MCF 10A (cell line): ENCODE data around the gene MDC1. TPM values are rescaled to one million over a fixed set of nuclear protein-coding genes. Genes with fewer than 3 reads are reported as not detected.

Experiments used
- BruUV-seq: library from RNA; stranded (reverse); fragments of 400-500 nt; replicated peaks from 2 replicates; lab custom pipeline; 2021; lab: Mats Ljungman, UMichigan
- CTCF ChIA-PET: fragments of 300-600 bp; sonication (Branson Sonifier 250); formaldehyde crosslinking; extraction: SDS; loops from one replicate; lab custom pipeline; 2021; ENCODE audit warnings: antibody characterized with exemption, inconsistent platforms; lab: Yijun Ruan, JAX
- POLR2A ChIA-PET: fragments of 300-600, 350-650 bp; sonication (Branson Sonifier 250); formaldehyde crosslinking; extraction: SDS; loops from one replicate; lab custom pipeline; 2020; ENCODE audit warnings: antibody characterized with exemption, inconsistent platforms; lab: Yijun Ruan, JAX
- DNase-seq: peaks from one replicate; pipeline ENCODE4 v3.0.0-alpha.2; 2018; ENCODE audit not compliant: unreplicated experiment
- H3K27ac Mint-ChIP-seq: one replicate; pipeline ENCODE4 v1.8.0; 2022; ENCODE audit warnings: mild to moderate bottlenecking, low read depth, mixed read lengths; ENCODE audit not compliant: unreplicated experiment
- H3K27me3 Mint-ChIP-seq: one replicate; pipeline ENCODE4 v1.8.0; 2022; ENCODE audit warnings: mixed read lengths; ENCODE audit not compliant: insufficient read depth, unreplicated experiment
- H3K36me3 Mint-ChIP-seq: one replicate; pipeline ENCODE4 v1.8.0; 2022; ENCODE audit warnings: mild to moderate bottlenecking, moderate library complexity, mixed read lengths; ENCODE audit not compliant: insufficient read depth, unreplicated experiment
- H3K4me1 Mint-ChIP-seq: one replicate; pipeline ENCODE4 v1.8.0; 2022; ENCODE audit warnings: mixed read lengths; ENCODE audit not compliant: insufficient read depth, unreplicated experiment
- H3K4me3 Mint-ChIP-seq: one replicate; pipeline ENCODE4 v1.8.0; 2022; ENCODE audit warnings: mild to moderate bottlenecking, moderate library complexity, mixed read lengths; ENCODE audit not compliant: unreplicated experiment
- H3K9me3 Mint-ChIP-seq: one replicate; pipeline ENCODE4 v1.8.0; 2022; ENCODE audit warnings: mixed read lengths; ENCODE audit not compliant: unreplicated experiment
- intact Hi-C: fragments of 100-400 bp; cut with micrococcal nuclease; formaldehyde crosslinking; loops from 2 replicates; pipeline ENCODE4 v1.14.1; 2022
- total RNA-seq: library from RNA; stranded (reverse); gene quantifications from 2 replicates; pipeline ENCODE4 v1.2.3, GENCODE V29; 2022
- TF ChIP-seq, protein P1 (sequence below): fragments of 200-600 bp; IDR thresholded peaks from one replicate; pipeline ENCODE4 v1.8.0; 2022; ENCODE audit warnings: antibody characterized with exemption, mild to moderate bottlenecking; ENCODE audit not compliant: unreplicated experiment

MDC1 gene
- total RNA-seq, 1 experiment from 2014 or later: 50.6 TPM

DNA sequence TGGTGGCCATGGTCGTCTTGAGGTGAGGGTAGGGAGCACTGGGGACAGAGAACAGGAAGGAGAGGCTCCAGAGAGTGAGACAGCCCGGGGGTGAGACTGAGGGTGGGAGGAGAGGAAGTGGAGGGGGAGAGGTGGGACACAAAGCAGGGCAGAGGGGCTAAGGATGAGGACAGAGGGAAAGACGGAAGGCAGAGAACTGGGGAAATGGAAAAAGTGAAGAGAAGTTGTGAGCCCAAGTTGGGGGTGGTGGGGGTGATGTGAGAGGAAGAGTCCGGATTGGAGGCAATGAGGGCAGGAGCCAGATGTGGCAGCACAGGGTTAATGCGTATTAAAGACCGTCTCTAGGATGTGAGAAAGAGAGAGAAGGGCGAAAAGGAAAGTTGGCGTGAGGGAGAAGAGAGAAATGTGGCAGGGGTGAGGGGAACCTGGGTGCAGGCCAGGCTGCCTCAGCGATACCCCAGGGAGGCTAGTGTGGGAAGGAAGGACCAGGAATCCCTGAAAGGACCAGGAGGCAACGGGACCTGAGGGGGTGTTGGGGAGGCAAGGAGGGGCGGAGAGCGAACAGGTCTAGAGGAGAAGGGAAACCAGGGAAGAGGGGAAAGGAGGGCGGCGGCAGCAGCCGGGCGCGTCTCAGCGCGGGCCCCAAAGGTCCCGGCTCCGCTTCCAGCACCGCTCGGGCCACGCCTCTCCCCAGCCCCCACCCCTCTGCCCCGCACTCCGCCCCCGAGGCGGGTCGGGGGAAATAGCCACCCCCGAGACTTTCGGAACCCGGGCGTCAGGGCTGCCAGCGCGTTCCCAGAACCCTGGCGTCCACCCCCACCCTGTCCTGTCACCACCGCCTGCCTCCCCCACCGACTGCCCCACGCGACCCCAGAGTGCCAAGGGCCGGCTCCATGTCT, 30.8 kb downstream of the MDC1 start, which contains the start of gene PPP1R18:
PPP1R18 (minus strand) TSS at position 637 of the 899 bp plus-strand sequence; CDS start at position 10, 627 bp downstream.
- TSS peak; percentile 30 for BruUV-seq
- DNase-seq: peak; percentile 74
- H3K27ac Mint-ChIP-seq: peak within 1 kb of the TSS; percentile 80
- ChIA-PET CTCF (interaction anchor here (0.7 to 17.5 kb wide), 4 partner anchors 10 to 54 kb away, joined by 3 to 537 read pairs (median 5); partner anchors contain the start of genes MDC1 and TUBB), POLR2A (interaction anchor here (0.6 to 6.5 kb wide), 12 partner anchors 13 to 425 kb away, joined by 3 to 251 read pairs (median 4); partner anchors contain the start of genes DDR1, DHX16, MDC1 and TUBB)
- no peaks in the 10 kb centered on the region for H3K9me3 Mint-ChIP-seq
- TF ChIP-seq, protein P1, sequence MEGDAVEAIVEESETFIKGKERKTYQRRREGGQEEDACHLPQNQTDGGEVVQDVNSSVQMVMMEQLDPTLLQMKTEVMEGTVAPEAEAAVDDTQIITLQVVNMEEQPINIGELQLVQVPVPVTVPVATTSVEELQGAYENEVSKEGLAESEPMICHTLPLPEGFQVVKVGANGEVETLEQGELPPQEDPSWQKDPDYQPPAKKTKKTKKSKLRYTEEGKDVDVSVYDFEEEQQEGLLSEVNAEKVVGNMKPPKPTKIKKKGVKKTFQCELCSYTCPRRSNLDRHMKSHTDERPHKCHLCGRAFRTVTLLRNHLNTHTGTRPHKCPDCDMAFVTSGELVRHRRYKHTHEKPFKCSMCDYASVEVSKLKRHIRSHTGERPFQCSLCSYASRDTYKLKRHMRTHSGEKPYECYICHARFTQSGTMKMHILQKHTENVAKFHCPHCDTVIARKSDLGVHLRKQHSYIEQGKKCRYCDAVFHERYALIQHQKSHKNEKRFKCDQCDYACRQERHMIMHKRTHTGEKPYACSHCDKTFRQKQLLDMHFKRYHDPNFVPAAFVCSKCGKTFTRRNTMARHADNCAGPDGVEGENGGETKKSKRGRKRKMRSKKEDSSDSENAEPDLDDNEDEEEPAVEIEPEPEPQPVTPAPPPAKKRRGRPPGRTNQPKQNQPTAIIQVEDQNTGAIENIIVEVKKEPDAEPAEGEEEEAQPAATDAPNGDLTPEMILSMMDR: no peak
- peak within 1 kb of the TSS; percentile 94 for H3K4me3 Mint-ChIP-seq
- no peaks in the 10 kb centered on the region for H3K27me3 Mint-ChIP-seq
- intact Hi-C loops: loop anchor here (1.0 to 5.0 kb wide), 3 partner anchors 31 to 191 kb away; partner anchors contain the start of gene MDC1
- H3K36me3 Mint-ChIP-seq: peaks cover 27% of the 10 kb centered on the region
- peaks cover 71% of the 10 kb centered on the region for H3K4me1 Mint-ChIP-seq

DNA sequence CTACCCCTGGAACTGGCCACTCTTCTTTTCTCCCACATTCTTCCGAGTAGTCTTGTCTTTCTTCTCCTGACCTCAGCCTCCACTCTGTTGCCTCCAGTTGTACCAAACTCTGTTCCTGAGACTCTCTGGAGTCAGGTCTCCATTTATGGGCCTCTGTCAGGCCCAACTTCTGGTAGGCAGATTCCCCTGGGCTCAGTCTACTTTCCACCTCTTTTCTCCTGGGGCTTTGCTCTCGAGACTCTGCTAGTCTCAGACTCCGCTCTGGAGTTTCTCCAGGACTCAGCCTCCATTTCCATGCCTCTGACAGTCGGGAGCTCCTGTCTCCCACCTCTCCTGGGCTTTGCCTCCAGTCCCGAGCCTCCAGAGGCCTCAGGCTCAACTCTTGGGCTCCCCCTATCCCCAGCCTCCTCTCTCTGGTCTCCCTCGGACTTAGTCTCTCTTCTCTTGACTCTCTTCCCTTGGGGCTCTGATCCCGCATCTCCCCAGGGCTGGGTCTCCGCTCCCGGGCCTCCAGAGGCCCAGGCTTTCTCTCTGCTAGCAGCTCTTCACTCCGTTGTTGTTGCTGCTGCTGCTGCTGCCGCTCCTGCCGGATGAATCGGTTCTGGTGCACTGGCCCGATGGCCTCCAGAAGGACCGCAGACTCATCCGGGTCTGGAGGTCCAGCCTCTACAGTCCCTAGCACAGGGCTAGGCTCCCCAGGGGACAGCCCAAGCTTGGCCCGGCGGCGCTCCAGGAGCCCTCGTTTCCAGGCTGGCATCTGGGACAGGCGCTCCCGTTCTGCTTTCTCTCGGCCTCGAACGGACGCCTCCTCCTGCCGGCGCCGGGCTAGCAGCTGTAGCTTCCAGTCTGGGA, 31.7 kb downstream of the MDC1 start:
- peak overlapping the region; percentile 80 for H3K27ac Mint-ChIP-seq
- ChIA-PET POLR2A (interaction anchor here (0.6 to 6.5 kb wide), 16 partner anchors 10 to 425 kb away, joined by 3 to 251 read pairs (median 4); partner anchors contain the start of genes DDR1, DHX16, MDC1 and MRPS18B), CTCF (interaction anchor here (0.6 to 17.5 kb wide), 8 partner anchors 10 to 221 kb away, joined by 3 to 537 read pairs (median 4); partner anchors contain the start of genes MDC1 and TUBB)
- H3K4me3 Mint-ChIP-seq: peak overlapping the region; percentile 94
- H3K36me3 Mint-ChIP-seq: peaks cover 36% of the 10 kb centered on the region
- no TSS peak for BruUV-seq
- no peaks in the 10 kb centered on the region for H3K9me3 Mint-ChIP-seq
- H3K27me3 Mint-ChIP-seq: no peaks in the 10 kb centered on the region
- peak; percentile 56 for DNase-seq
- intact Hi-C loops: loop anchor here (1.0 to 5.0 kb wide), 3 partner anchors 32 to 191 kb away; partner anchors contain the start of gene MDC1
- peaks cover 71% of the 10 kb centered on the region for H3K4me1 Mint-ChIP-seq
- TF ChIP-seq, protein P1: peak; percentile 19

DNA sequence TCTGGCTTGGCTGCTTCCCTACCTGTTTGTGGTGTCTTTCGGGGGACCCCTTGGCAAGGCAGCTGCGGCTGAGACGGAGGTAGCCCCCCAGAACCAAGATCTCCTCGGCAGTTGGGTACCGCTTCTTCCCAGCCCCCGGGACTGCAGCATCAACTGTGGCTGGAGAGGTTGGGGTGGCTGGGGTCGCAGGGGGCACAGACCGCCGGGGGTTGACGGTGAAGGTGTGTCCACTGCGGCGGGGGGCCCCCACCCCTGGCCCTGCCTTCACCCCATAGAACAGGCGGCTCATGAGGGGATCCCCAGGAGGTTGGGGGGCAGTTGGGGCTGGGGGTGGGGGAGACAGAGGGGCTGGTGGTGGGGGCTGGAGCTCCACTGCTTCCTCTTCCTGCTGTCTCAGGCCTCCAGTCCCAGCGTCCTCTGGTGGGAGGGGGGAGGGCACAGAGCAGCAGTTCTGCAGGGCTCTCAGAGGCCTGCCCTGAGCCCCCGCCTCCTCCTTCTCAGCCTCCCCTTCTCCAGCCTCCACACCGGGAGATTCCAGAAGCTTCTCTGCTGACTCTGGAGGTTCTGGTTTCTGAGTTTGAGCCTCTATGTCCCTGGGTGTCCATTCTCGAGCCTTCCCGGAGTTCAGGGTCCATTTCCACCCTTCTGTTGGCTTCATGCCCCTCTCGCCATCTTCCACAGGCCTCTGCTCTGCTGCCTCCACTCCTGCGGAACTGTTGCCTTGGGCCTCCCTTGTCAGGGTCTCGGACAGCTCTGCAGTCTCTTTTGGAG, 32.5 kb downstream of the MDC1 start:
- intact Hi-C loops: loop anchor here (5.0 kb wide), 1 partner anchor 138 kb away; no protein-coding TSS in a partner anchor

More for the DNA sequence above, 32.5 kb downstream of the MDC1 start:
- Mint-ChIP-seq H3K27me3 (no peaks in the 10 kb centered on the region), H3K36me3 (peaks cover 44% of the 10 kb centered on the region), H3K4me1 (peaks cover 63% of the 10 kb centered on the region), H3K9me3 (no peaks in the 10 kb centered on the region), H3K27ac (peak overlapping the region; percentile 80), H3K4me3 (peak overlapping the region; percentile 94)
- TF ChIP-seq, protein P1: no peak
- no peak for DNase-seq
- POLR2A ChIA-PET: interaction anchor here (0.6 to 6.5 kb wide), 12 partner anchors 11 to 395 kb away, joined by 3 to 251 read pairs (median 5); partner anchors contain the start of genes DDR1, MDC1, MRPS18B and PPP1R10
- no TSS peak for BruUV-seq
- CTCF ChIA-PET: interaction anchor here (0.6 to 17.5 kb wide), 8 partner anchors 9 to 221 kb away, joined by 3 to 537 read pairs (median 4); partner anchors contain the start of genes MDC1 and TUBB
